ENCODE measurements around the gene STMN1. TPM values are rescaled to one million over a fixed set of nuclear protein-coding genes. Genes with fewer than 3 reads are reported as not detected.
A peak's percentile ranks its signal among the peaks of the same experiment; 100 is the strongest.

Gene STMN1
- total RNA-seq, 2 experiments from 2014 or later = 487 to 493 TPM

DNA sequence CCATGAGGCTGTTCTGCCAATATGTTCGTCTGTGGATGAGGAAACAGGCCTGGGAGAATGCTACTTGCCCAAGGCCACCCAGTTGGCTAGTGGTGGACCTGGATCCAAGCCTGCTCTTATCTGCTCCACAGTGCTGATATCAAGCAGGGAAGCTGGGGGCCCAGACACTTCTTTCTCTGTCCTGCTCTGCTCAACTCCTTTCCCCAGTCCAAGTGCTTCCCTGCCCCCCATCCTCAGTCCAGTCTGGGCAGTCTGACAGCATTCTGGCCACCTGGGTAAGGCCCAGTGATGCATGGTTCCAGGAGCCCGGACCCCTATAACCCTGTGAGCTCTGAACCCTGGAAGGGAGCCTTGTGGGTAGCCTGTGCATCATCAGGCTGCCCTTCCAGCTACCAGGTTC, 26.5 kb downstream of the STMN1 start:
- no peak overlapping the region for H3K4me3 Mint-ChIP-seq
- ChIA-PET CTCF (interaction anchor here (1.0 to 2.2 kb wide), 2 partner anchors 16 to 118 kb away, joined by 3 to 20 read pairs; partner anchors contain the start of gene PAFAH2), POLR2A (interaction anchor here (1.2 kb wide), 1 partner anchor 16 kb away, joined by 4 read pairs; no protein-coding TSS in a partner anchor)
- peaks cover 4% of the 10 kb centered on the region for H3K27me3 Mint-ChIP-seq
- intact Hi-C loops (cut with micrococcal nuclease) = no loop called here
- no peaks in the 10 kb centered on the region for H3K36me3 Mint-ChIP-seq (ENCODE audit: low read depth)
- no peak for DNase-seq
- peaks cover 3% of the 10 kb centered on the region for H3K4me1 Mint-ChIP-seq (ENCODE audit: low read depth)
- no peaks in the 10 kb centered on the region for H3K9me3 Mint-ChIP-seq
- no peak overlapping the region for H3K27ac Mint-ChIP-seq
- TF ChIP-seq, protein P1, sequence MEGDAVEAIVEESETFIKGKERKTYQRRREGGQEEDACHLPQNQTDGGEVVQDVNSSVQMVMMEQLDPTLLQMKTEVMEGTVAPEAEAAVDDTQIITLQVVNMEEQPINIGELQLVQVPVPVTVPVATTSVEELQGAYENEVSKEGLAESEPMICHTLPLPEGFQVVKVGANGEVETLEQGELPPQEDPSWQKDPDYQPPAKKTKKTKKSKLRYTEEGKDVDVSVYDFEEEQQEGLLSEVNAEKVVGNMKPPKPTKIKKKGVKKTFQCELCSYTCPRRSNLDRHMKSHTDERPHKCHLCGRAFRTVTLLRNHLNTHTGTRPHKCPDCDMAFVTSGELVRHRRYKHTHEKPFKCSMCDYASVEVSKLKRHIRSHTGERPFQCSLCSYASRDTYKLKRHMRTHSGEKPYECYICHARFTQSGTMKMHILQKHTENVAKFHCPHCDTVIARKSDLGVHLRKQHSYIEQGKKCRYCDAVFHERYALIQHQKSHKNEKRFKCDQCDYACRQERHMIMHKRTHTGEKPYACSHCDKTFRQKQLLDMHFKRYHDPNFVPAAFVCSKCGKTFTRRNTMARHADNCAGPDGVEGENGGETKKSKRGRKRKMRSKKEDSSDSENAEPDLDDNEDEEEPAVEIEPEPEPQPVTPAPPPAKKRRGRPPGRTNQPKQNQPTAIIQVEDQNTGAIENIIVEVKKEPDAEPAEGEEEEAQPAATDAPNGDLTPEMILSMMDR (IDR thresholded peaks at IDR 0.05) = no peak
- no peak for ATAC-seq

GRCh38 chr1:25878690-25879089, 27.5 kb downstream of the STMN1 start:
- Mint-ChIP-seq H3K27ac (no peak overlapping the region), H3K9me3 (no peaks in the 10 kb centered on the region), H3K4me3 (no peak overlapping the region), H3K36me3 (ENCODE audit: low read depth) (no peaks in the 10 kb centered on the region), H3K27me3 (peaks cover 4% of the 10 kb centered on the region), H3K4me1 (ENCODE audit: low read depth) (peaks cover 3% of the 10 kb centered on the region)
- ChIA-PET POLR2A (no interaction called here), CTCF (interaction anchor here (2.2 kb wide), 1 partner anchor 17 kb away, joined by 20 read pairs; no protein-coding TSS in a partner anchor)
- ATAC-seq = no peak
- TF ChIP-seq, protein P1 (IDR thresholded peaks at IDR 0.05) = no peak
- intact Hi-C loops (cut with micrococcal nuclease) = no loop called here
- no peak for DNase-seq

- Mint-ChIP-seq H3K27me3 (peaks cover 4% of the 10 kb centered on the region), H3K9me3 (no peaks in the 10 kb centered on the region), H3K4me3 (no peak overlapping the region), H3K4me1 (ENCODE audit: low read depth) (peaks cover 5% of the 10 kb centered on the region), H3K36me3 (ENCODE audit: low read depth) (no peaks in the 10 kb centered on the region), H3K27ac (no peak overlapping the region)
- TF ChIP-seq, protein P1 (IDR thresholded peaks at IDR 0.05) = no peak
- intact Hi-C loops (cut with micrococcal nuclease) = no loop called here
- CTCF ChIA-PET = interaction anchor here (0.8 to 3.4 kb wide), 2 partner anchors 18 to 121 kb away, joined by 3 to 30 read pairs; partner anchors contain the start of gene PAFAH2
- DNase-seq (no peak), ATAC-seq (no peak)
- POLR2A ChIA-PET = interaction anchor here (0.8 kb wide), 1 partner anchor 46 kb away, joined by 3 read pairs; no protein-coding TSS in a partner anchor
These were observed 29.1 kb downstream of the STMN1 start for GRCh38 chr1:25877155-25877554.

DNA sequence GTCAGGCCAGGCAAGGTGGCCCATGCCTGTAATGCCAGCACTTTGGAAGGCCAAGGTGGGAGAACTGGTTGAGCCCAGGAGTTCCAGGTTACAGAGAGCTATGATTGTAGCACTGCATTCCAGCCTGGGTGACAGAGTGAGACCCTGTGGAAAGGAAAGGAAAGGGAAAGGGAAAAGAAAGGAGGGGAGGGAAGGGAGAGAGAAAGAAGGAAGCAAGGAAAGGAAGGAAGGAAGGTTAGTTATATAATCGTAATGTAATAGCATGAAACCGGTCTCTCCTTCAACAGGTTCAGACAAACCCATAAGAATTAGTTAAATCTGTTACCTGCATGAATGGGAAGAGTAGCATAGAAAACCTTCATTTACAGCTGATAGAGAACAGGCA, 29.5 kb downstream of the STMN1 start:
- Mint-ChIP-seq H3K27me3 (peaks cover 4% of the 10 kb centered on the region), H3K36me3 (ENCODE audit: low read depth) (no peaks in the 10 kb centered on the region), H3K27ac (no peak overlapping the region), H3K4me3 (no peak overlapping the region), H3K9me3 (no peaks in the 10 kb centered on the region), H3K4me1 (ENCODE audit: low read depth) (peaks cover 5% of the 10 kb centered on the region)
- ATAC-seq = no peak
- TF ChIP-seq, protein P1 (IDR thresholded peaks at IDR 0.05) = no peak
- ChIA-PET CTCF (interaction anchor here (0.8 to 3.4 kb wide), 2 partner anchors 19 to 121 kb away, joined by 3 to 30 read pairs; partner anchors contain the start of gene PAFAH2), POLR2A (interaction anchor here (0.8 kb wide), 1 partner anchor 46 kb away, joined by 3 read pairs; no protein-coding TSS in a partner anchor)
- DNase-seq = no peak
- intact Hi-C loops (cut with micrococcal nuclease) = no loop called here

GRCh38 chr1:25875856-25876692, 30.1 kb downstream of the STMN1 start:
- Mint-ChIP-seq H3K9me3 (no peaks in the 10 kb centered on the region), H3K36me3 (ENCODE audit: low read depth) (no peaks in the 10 kb centered on the region), H3K4me3 (peak overlapping the region; percentile 64), H3K4me1 (ENCODE audit: low read depth) (peaks cover 5% of the 10 kb centered on the region), H3K27ac (peak overlapping the region; percentile 70), H3K27me3 (peaks cover 4% of the 10 kb centered on the region)
- peak; percentile 66 for DNase-seq
- ChIA-PET POLR2A (interaction anchor here (0.7 to 2.4 kb wide), 11 partner anchors 11 to 119 kb away, joined by 3 to 13 read pairs (median 4); partner anchors contain the start of gene STMN1), CTCF (interaction anchor here (1.4 to 3.4 kb wide), 5 partner anchors 11 to 121 kb away, joined by 3 to 30 read pairs (median 3); partner anchors contain the start of gene PAFAH2)
- TF ChIP-seq, protein P1 (IDR thresholded peaks at IDR 0.05) = no peak
- peak; percentile 57 for ATAC-seq
- intact Hi-C loops (cut with micrococcal nuclease) = no loop called here

Data from activated CD8-positive, alpha-beta T cell treated with anti-CD3 and anti-CD28 coated beads for 36 hours (primary cell).